GM18498 (cell line): ENCODE data around the gene WFS1.

Experiments
- ATAC-seq: cut with Tn5 transposase; IDR thresholded peaks from one replicate; pipeline ENCODE4 v1.9.1; 2021; ENCODE audit warnings: mild to moderate bottlenecking, moderate library complexity; ENCODE audit not compliant: unreplicated experiment

Gene WFS1, protein sequence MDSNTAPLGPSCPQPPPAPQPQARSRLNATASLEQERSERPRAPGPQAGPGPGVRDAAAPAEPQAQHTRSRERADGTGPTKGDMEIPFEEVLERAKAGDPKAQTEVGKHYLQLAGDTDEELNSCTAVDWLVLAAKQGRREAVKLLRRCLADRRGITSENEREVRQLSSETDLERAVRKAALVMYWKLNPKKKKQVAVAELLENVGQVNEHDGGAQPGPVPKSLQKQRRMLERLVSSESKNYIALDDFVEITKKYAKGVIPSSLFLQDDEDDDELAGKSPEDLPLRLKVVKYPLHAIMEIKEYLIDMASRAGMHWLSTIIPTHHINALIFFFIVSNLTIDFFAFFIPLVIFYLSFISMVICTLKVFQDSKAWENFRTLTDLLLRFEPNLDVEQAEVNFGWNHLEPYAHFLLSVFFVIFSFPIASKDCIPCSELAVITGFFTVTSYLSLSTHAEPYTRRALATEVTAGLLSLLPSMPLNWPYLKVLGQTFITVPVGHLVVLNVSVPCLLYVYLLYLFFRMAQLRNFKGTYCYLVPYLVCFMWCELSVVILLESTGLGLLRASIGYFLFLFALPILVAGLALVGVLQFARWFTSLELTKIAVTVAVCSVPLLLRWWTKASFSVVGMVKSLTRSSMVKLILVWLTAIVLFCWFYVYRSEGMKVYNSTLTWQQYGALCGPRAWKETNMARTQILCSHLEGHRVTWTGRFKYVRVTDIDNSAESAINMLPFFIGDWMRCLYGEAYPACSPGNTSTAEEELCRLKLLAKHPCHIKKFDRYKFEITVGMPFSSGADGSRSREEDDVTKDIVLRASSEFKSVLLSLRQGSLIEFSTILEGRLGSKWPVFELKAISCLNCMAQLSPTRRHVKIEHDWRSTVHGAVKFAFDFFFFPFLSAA

DNA sequence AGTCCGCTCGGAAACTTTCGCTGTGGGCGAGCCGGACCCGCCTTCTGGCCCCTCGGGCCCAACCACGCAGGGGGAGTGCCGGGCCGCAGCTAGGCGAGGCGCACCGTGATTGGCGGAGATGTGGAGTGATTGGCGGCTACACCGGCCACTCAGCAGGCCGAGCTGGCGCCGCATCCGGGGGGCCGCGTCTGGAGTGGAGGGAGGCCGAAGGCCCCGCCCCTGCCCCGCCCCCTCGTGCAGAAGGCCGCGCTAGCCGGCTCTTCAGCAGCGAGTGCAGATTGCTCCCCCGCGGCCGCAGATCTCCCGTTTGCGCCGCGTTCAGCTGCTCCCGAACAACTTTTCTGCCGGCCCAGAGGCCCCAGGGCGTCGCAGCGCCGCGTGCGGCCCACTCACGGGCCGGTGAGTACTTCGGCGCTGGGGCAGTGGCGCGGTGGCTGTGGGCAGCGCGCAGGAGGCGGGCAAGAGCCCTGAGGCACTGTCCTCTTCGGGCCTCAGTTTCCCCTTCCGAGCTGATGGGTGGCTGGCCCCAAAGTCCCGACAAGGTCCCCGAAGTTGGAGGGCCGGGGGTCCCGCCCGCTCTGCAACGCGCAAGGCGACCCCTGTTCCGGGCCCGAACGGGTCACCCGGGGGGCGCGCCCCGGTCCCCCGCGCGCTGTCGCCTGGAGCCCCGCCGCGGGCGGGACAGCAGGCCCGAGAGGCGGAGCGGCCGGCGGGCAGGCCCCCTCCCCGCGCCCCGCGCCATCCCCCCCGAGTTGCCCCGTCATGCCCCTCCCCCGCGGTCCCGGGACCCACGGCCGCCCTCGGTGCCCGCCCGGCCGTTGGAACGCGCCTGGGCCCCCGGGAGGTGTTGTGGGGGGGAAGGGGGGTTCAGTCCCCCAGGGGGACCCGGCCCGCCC, at the start of gene WFS1:
Gene WFS1, plus strand, starts transcription at position 235 of the 896 bp plus-strand sequence. CDS start 7,606 bp downstream, outside the sequence.
- ATAC-seq, result peak; percentile 100

DNA sequence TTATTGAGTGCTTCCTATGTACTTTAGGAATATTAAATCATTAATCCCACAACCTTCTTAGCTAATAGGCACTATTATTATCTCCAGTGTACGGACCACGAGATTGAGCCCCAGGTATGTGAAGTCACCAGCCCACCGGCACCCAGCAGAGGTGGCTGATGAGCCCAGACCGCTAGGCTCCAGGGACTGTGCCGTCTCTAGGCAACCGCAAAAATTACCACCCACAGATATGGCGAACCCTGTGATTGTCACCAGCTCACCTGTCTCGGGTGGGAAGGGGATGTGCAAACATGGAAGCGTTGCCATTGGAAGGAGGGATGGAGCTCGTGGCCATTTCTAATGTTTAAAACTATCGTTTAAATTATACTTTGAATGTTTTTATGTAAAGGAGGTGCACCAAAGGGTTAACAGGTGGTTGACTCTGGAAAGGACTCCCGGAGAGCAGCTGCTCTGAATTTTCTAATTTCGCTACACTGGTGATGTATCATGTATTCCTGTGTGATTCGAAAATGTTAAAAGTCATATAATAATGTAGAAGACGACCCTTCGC, 48.3 kb upstream of the WFS1 start:
- no peak for ATAC-seq

DNA sequence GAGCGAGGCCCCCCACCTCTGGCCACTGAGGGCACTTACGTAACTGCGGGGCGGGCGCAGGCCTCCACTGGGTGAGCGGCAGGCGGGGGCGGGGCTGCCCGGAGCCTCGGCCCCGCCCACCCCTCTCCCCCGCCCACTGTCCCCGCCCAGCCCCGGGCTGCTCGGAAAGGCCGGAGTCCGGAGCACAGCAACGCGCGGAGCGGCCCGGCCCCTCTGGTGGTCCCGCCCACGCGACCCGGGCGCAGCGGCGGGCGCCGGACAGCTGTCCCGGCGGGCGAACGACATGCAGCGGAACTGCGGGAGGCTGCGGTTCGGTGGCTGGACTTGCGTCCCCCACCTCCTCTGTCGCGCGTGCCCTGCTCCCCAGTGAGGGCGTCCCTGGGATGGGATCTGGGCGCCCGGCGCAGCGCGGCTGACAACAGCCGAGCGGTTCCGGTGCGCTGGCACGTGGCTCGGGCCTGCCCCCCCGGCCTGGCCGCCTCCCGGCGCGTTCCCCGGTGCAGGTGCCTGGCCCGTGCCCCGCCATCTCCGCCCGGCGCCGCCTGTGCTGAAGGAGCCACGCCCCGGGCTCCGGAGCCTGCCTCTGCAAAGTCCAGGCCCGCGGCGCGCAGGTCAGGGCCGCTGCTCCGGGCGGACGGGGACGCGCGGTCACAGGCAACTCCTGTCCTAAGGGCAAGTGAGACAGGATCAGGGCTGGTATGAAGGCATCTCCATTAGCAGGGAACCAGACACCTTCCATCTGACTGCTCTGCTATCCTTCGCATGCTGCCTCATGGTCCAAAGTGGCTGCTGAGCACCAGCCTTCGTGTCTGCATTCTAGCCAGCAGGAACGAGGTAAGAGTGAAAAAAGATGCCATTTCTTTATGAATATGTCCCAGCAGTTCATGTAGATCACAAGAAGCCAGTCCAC, 47.5 kb upstream of the WFS1 start:
- no peak for ATAC-seq

DNA sequence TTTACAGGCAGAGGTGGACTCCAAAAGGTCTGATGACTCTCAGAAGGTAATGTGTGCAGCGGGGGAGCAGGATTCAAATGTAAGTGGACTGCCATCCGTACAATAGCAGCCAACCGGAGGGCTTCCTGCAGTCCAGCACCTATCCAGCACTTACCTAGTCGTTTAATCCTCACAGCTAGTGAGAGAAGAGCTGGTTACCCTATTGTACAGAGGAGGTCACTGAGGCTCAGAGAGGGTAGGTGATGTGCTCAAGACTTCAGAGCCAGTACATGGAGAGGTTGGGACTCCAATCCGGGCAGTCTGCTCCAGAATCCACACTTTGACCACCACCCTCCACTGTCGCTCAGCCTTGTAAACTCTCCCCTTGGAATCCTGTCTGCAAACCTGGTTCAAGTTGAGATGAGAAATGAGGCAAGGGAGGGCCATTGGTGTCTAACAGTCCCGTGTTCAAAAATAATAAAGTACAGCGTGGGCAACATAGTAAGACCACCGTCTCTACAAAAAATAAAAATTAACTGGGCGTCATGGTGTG, 46.8 kb upstream of the WFS1 start:
- no peak for ATAC-seq

DNA sequence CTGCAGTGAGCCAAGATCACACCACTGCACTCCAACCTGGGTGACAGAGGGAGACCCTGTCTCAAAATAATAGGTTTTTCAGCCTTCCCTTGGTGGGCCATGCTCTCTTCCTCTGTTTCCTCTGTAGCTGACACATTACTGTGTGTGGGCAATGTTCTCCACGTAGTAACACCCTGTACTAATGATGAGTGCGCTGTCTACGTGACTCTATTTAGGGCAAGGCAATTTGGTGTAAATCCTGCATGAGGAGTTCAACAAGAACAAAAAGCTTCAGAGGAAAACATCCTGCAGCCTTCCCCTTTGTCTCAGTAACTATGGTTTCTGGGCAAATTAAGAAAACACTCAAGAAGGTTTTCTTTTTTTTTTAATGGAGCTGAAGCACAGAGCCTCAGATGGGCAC, 44.9 kb upstream of the WFS1 start:
- ATAC-seq, result no peak

DNA sequence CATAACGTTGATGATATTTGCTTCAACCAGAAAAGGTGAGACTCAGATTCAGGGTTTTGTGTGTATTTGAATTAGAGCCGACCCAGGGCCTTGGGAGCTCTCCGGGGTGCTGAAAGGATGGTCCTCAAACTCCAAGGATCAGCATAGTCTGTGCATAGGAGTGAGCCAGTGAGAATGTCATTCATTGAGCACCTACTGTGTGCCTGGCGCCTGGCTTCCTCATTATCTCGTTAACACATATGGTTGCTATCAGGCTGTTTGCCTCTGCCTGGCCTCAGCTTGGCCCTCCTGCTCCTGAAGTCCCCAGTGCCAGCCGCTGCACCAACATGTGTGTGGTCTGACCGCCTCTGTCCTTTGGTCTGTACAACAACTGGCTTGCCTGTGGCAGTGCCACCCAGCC, 44.2 kb upstream of the WFS1 start:
- no peak for ATAC-seq

DNA sequence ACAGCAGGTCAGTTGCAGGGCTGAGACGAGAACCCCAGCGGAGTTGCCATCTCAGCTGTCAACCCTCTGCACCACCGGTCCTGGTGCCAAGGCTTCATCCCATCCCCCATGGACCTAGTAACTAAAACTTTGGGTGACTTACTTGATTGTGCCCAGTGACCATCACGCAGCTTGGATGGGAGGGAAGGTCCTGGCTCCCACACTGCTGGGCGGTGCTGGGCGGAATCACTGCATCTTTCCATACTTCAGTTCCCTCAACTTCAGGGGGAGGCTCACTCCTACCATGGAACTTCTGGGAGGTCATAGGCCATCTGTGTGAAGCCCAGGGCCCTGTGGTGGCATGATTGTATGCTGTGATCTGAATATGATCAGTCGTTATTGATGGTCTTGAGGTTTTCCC, 43.1 kb upstream of the WFS1 start:
- ATAC-seq, result no peak

DNA sequence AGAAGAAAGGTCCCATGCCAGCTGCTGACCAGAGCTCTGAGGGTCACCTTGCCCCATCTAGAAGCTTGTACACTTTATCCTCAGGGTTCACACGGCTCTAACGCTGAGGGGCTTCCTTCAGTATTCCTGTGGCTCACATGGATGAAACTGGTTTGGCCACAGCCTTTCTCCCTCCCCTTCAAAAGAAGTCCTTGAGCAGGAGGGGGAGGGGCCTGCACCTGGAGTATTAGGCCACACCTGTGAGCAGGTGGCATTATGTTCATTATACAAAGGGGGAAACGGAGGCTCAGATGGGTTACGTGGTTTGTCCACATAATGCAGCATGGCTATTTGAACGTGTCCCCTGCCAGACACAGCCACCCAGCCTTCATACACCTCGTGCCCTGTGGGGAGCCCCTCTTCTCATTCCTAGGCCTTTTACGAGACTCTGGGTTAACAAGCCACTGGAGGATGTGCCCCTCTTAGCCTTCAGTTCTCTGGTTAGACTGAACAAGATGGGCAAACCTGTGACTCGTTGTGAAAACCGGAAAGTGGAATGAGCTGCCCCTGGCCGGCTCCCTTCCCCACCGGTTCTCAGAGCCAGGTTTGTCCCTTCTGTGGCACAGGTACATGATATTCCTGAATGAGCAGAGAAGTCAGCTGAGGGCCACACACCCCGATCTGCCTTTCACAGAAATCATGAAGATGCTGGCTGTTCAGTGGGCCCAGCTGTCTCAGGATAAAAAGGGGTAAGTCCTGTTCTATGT, 42.1 kb upstream of the WFS1 start:
- ATAC-seq, result no peak

DNA sequence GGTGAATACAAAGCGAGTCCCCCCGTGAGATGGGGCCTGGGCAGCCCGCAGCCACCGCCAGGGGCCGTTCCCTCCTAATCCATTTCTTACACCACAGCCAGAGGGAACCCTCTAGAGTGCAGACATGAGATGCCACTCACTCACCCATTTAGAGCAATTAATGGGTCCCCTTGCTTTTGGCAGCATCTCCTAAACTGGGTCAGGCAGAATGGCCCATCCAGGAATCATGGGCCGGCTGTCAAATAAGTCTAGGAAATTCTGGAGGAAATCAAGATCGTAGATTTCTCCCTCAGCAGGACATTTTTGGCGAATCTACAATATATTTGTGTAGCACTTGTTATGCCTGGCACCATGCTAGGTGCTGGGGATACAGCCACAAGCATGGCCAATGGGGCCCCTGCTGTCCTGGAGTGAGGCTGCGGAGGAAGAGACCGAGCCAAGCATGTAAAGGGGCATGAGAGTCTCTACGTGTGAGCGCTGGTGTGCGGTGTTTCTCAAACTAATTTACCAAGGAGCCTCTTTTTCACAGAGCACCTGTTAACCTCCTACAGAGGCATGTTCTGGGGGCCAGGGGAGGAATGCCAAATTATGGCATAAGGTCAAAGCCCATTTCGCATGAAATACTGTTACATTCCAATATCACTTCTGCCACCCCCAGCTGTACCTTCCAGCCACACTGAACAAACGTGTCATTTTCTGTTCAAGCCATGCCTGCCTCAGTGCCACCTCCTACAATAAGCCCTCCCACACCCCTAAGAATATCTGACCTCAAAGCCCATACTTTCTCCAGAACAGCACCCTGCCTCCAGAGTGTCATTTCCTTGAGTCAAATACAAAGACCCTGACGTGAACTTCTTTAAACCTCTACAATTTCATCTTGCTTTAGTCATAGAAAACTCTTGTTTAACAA, 41.2 kb upstream of the WFS1 start:
- ATAC-seq, result no peak

DNA sequence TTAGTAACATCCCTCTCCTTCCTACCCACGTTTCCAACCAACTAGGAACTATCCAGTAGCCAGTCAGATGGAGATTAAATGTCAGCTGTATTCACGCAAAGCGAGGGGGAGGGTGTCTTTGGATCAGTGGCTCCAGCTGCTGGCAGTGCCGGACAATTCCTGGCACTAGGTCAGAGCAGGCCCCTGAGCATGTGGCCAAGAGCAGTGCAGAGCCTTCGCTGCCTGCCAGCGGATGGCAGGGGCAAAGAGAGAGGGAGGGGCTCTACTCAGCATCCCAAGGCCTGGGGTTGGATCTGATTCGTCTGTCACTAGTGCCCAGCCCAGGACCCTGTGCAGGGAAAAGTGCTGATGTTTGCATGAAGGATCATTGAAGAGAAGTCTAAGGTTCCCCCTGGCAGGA, 40.6 kb upstream of the WFS1 start:
- no peak for ATAC-seq

DNA sequence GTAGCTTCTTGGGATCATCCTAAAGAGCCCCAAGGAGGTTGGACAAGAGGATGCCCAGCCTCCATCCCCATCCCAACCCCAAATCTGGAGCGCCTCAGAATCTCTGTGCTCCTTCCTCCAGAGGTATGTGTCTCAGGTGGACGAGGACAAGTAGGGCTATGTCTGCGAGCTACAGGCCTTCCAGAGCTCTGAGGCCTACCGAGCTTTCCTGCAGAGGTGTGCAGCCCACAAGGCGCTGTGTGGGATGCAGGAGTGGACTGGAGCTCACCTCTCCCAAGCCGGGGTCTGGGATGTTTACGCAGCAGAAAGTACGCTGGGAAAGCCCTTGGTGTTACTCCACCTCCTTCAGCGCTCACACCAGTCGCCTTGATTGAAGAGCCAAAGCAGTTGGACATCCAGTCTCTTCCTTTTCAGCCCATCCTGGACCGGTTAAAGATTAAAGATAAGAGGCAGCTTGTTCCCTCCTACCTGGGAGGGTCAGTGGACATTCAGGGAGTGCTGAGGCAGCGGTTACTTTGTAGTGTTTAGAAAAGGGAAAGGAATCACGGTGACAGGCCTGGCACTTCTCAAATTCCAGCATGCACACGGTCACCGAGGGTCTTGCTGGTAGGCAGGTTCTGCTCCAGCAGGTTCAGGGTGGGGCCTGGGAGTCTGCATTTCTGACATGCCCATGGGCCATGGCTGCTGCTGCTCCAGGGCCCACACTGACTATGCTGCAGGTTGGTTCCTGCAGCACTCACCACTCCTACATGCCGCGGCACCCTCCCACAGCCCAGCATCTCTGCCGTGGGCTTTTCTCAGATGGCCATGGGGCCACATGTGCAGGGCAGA, 39.8 kb upstream of the WFS1 start:
- no peak for ATAC-seq

DNA sequence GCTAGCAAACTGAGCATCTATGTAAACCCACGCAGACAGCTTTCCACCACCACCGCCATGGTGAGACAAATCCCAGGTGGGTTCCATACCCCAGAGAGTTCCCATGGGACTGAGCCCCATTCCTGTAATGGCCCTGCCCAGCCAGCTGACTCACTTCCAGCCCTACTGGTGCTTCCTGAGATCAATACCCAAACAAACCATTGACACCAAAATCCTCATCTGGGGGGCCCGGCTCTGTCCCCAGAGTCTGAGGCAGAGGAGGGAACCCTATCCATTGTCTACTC, 39.2 kb upstream of the WFS1 start:
- no peak for ATAC-seq

DNA sequence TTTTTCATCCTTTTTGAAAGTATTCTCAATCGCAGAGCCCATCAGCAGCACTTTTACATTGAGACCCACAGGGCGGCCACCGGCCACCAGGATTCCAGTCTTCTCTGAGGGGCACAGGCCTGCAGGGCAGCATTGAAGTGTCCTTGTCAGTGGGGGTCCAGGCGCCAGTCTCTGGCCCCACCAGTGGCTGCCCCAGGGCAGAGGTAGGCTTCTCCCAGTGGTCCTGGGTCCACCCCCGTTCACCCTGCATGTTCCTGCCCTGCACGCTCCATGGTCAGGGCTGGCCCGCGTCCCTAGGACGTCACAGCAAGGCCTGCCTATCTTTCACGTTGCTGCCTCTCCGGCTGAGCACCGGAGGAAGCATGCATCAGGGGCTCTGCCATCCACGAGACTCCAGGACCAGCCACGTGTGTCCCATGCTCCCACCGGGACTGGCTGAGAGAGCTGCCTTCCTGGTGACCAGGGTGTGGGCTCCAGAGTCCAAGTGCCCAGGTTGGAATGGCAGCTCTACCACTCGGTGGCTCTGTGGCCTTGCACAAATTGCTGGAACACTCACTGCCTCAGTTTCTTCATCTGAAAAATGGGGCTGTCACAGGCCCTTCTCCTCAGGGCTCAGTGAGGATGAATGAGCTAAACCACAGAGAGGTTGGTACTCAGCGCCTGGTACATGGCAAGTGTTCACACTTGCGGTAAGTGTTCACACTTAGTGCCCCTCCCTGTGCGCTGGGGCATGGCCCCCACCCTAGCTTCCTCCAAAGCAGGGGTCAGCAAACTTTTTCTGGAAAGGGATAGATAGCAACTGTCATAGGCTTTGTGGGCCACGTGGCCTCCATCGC, 38.6 kb upstream of the WFS1 start:
- no peak for ATAC-seq

DNA sequence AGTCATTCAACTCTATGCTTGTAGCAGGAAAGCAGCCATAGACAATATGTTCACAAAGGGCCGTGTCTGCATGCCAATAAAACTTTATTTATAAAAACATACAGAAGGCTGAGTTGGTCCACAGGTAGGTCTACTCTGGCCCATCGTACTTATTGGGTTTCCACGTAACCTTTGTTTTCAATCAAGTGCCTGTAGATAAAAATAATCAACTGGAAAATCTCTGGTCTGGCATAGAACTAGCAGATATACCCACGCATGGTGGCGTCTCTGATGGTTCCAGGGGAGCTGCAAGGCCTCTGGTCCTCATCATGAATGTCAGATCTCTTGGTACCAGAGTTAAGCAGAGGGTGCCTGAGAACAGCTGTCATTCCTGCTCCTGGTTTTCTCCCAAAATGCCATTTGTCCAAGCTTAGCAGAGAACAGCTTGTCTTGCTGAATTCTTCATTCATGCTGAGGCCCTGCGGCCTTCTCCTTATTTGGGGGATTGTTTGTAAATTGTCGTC, 37.9 kb upstream of the WFS1 start:
- ATAC-seq, result no peak

DNA sequence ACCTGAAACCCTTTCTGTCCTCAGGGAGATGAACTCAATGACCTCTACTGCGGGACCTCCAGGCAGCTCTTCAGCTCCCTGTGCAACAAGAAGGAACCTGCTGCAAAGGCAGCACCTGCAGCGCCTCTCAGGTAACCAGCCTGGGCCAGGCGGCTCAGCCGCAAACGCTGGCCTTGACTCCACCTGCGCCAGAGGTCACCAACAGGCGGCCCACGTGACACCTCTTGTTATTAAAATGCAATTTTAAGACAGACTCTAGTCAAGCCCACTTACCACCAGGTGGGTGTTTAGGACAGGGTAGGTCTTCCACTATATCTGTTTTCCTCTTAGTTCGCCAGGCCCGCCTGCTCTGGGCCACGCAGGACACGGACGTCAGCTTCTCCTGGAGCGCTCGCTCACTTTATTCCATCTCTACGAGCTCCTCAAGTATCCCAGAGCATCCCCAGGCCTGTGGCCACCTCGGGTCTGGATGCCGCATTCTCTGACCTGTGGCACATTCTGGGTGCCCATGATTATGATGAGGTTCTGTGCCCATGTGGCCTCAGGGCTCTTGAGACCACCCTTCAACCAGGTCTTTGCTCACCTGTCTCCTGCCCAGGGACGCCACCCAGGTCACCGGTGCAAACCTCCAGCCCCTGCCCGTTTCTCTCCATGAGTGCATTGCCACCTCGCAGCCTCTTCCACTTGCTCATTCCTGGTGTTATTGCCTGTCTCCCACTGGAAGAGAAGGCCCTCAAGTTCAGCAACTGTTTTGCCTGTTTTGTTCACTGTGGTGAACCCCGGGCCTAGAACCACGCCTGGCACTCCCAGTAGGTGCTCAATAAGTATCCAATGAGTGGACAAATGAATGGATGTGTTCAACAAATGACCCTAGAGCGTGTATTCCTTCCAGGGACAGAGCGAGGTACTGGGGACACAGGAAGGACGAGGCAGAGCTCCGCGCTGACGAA, 36.5 kb upstream of the WFS1 start:
- ATAC-seq, result no peak
